GM19351 (cell line): ENCODE measurements around the gene ANKS1B.
"Not testable (repeated sequence)": the region's sequence is repeated elsewhere in the genome, so short reads cannot be mapped to it uniquely, and the experiment has no call there.

Source experiments
- ATAC-seq: cut with Tn5 transposase; IDR thresholded peaks from one replicate; pipeline ENCODE4 v1.9.1; 2021; ENCODE audit warnings: mild to moderate bottlenecking, moderate library complexity; ENCODE audit not compliant: unreplicated experiment

ANKS1B gene

DNA sequence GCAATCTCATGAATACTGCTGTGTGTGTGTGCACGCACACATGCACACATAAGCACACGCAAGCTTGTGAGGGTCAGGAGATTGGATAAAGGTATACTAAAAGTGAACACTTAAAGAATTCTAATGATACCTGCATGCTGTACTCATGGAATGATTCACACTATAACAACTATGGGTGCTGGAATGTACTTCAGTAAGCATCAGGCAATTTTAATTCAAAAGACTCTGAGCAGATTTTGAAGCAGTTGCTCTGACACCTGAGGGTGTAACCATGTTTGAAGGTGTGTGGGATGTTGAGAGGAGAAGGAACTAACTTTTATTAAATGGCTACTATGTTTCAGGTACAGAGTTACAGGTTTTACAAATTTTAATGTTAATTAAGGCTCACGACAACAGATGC lies 275.6 kb downstream of the ANKS1B start:
- ATAC-seq, result no peak

DNA sequence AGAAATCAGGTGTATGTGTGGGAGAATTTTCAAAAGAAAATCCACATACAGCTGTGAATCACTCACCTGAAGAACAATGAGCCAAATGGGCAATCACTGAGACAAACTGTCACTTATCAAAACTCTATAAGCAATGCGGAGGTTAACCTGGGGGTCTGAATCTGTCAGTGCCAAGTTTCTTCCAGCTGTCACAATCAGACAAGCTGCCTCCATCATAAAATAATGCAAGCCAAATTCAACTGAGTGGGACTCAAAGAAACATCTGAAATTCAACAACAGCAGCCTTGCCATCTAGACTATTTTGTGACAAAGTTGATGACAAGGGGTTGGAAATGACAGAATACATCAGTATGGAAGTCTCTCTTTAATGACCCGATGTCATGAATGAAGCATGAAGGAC lies 276.9 kb downstream of the ANKS1B start:
- no peak for ATAC-seq

GRCh38 chr12:99706736-99707473 lies 277.8 kb downstream of the ANKS1B start:
- no peak for ATAC-seq

DNA sequence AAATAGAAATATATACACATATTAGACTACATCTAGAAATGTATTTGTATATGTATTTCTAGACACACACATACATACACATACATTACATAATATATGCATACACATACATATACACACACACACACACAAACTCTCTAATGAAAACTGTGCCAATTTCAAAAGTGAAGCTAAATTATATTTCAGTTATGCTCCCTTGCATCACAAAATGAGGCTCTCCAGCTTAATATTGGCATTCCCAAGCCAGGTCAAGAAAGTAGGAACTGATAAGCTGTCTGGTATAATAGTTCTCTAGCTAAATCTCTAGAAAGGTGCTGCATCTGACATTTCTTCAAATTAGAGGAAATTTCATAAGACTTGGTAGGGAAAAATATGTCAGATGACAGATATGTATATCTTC lies 280.3 kb downstream of the ANKS1B start:
- ATAC-seq, result no peak

DNA sequence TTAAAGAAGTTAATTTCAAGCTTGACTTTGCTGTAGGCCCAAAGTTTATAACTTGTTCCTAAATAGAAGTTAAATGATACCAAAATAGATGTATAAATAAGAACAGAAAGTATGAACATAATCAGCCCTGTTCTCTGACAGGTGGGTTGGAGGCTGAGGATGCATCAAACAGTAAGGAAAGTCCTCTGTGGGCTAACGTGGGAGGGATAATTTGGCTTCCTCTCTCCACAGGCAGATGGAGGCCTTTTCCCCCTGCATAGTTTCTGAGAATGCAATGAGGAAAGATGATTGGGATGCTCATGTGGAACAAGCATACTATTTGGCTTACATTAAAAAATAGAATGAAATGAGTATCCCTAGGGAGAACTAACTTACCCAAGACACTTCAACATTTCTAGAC lies 280.7 kb downstream of the ANKS1B start:
- no peak for ATAC-seq

DNA sequence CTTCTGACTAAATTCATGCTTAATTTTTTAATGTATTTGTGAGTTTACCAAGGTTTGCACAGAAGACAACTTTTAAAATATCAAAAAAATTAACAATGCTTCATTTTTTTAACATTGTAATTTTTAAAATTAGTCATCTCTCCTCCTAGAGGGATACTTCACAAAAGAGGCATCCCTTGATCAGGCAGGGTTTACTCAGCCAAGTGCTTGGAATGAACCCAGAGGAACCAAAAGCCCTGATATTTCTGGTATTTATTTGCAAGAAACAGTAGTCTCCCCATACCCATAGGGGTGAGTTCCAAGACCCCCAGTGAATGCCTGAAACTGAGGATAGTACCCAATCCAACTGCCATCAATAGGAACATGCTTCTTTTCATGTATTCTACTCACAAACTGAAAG lies 284.7 kb downstream of the ANKS1B start:
- ATAC-seq, result no peak

DNA sequence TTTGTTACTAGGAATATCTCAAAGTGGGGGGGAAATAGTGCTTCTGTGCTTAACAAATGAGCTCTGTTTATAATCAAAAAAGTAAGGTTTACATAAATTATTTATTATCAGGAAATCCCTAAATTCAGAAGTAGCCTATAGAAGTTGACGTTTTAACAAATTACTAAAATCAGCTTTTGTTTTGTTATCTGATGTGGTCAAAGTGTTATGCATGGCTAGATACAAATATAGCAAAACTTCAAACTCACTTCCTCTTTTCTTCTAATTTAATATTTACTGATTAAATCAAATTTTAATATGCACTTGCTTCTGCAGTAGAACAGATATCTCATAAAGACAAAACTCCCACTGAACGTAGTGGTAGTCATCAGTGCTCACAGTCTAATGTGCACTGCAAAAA lies 289.7 kb downstream of the ANKS1B start:
- ATAC-seq, result no peak

DNA sequence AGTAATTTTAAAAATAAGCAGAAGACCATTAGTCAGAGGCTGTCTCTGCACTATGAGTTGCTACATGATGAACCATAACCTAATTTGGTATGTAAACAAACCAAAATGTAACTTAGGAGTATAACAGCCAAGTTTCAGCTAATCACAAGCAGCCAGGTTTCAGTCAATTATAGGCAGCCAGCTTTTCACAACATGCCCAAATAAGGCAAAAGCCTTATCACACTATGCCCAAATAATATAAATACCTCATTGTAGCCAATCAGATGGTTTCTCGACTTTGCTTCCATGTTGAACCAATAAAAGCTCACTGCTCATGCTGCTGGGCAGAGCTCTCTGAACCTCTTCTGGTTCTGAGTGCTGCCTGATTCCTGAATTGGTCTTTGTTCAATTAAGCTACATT lies 298.6 kb downstream of the ANKS1B start:
- no peak for ATAC-seq

GRCh38 chr12:99680276-99680675 lies 304.5 kb downstream of the ANKS1B start:
- no peak for ATAC-seq

DNA sequence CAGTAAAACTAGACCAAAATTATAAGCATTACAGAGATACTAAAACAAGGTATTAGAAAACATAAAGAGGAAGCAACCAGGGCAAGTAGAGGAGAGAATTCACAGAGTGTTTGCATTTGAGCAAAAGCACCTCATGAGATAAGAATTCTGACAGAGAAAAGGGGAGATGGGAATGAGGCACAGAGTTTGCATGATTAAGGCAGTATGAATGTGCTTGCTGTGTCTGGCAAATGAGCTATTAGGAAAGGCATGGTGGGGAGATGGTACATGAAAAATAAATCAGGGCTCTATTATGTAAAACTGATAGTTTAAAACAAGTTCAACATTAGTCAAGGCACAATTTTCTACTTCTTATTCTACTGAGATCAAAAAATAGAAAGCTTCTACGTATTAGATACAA lies 314.1 kb downstream of the ANKS1B start:
- no peak for ATAC-seq

- ATAC-seq, result no peak
Measured at GRCh38 chr12:99658671-99659349, 325.9 kb downstream of the ANKS1B start.

GRCh38 chr12:99649551-99649950 lies 335.2 kb downstream of the ANKS1B start:
- ATAC-seq, result no peak

DNA sequence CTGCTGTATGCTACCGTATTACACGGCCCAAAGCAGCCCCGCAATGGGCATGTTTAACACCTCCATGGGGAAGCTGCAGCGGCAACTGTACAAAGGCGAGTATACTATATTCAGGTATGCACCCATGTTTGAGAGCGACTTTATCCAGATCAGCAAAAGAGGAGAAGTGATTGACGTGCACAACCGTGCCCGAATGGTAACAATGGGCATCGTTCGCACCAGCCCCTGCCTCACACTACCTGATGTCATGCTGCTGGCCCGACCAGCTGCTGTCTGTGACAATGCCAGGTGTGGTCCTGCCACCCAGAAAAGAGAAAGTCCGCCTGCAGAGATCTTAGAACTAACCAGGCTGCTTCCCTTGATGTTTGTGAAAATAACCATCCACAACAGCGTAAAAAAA lies 336.6 kb downstream of the ANKS1B start:
- ATAC-seq, result no peak

DNA sequence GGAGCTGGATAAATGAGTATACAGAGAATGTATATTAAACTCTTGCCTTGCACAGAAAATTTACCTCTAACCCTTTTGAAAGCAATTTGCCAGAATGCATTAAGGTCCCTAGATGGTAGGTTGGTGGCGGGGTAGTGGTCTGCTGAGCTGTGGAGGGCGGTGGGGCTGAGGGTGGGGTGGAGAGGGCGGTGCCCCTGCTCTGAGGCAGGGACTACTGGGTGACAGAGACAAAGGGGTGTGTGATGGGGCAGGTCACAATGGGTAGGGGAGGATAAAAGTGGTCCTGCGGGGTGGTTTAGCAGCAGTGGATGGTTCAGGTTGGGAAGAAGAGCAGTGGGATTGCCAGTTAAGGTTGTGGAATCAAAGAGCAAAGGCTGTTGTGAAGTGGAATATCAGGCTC lies 337.3 kb downstream of the ANKS1B start, which contains the start of gene GARIN6:
GARIN6 (plus strand) TSS at position 301 of the 400 bp plus-strand sequence. CDS start 422 bp downstream, outside the sequence.
- no peak for ATAC-seq

GRCh38 chr12:99644629-99645028 lies 340.1 kb downstream of the ANKS1B start:
- no peak for ATAC-seq

- no peak for ATAC-seq
Measured at GRCh38 chr12:99627459-99627858, 357.3 kb downstream of the ANKS1B start.

- ATAC-seq, result not testable (repeated sequence)
Measured at GRCh38 chr12:99624591-99624990, 360.1 kb downstream of the ANKS1B start.

- ATAC-seq, result no peak
Measured at GRCh38 chr12:99620159-99620479, 364.6 kb downstream of the ANKS1B start.

- ATAC-seq, result peak; percentile 99
Measured at GRCh38 chr12:99619389-99620158, 365.2 kb downstream of the ANKS1B start.

GRCh38 chr12:99618657-99619056 lies 366.1 kb downstream of the ANKS1B start:
- no peak for ATAC-seq

DNA sequence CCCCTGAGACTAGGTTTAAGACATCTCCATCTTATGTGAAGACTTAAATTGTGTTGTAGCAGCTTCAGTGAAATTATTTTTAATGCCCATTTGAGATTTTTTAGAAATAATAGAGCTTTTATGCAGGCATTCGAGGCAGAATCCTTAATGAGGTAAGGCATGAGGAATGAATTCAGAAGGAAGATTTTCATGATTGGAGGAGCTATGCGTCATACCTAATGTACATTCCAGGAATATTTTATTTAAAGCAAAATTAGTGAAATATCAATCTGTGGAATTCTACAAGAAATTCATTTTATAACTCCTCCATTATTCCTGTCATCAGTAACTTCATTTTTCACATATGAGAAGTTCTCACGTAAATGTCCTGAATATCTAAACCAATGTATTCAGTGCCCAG lies 373.1 kb downstream of the ANKS1B start:
- no peak for ATAC-seq

DNA sequence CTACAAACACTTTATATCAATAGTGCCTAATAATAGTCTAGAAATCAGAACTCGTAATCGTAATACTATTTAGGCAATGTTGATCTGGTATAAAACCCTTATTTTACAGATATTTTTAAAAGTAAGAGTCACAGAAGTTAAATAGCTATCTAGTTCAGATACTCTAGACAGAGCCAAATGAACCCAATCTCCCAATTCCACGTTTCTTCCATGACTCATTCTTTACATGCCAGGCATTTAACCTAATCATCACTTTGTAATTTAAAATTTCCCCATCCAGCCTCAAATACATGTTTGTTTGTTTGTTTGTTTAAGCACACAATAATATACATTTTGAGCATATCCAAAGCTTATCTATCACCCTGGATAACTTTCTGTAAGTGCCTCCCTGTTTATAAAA lies 373.6 kb downstream of the ANKS1B start:
- ATAC-seq, result no peak
